Activated CD8-positive, alpha-beta memory T cell treated with anti-CD3 and anti-CD28 coated beads for 1 hour (primary cell): ENCODE data around the gene LTB4R.

Experiments used
- DNase-seq, 2 donors: peaks; one replicate each; pipeline ENCODE4 v3.0.0-alpha.2; 2020; ENCODE audit warnings: low read depth in 1 of 2; ENCODE audit errors: extremely low read depth in 1 of 2

LTB4R gene

GRCh38 chr14:24366721-24367513, 55.6 kb downstream of the LTB4R start:
- DNase-seq = no peak
